Fibroblast of skin of abdomen (primary cell): ENCODE measurements around the gene ARID3C. TPM values are rescaled to one million over a fixed set of nuclear protein-coding genes. Genes with fewer than 3 reads are reported as not detected.

Experiments
- DNase-seq: peaks from one replicate; pipeline ENCODE4 v3.0.0-alpha.2; 2013
- polyA plus RNA-seq, 2 experiments: library from polyadenylated mRNA; unstranded; fragments of 120-200 nt; gene quantifications; one replicate each; pipeline ENCODE4 v1.2.1, GENCODE V29; 2013; ENCODE audit not compliant: insufficient read length in 2 of 2

The ARID3C gene, protein sequence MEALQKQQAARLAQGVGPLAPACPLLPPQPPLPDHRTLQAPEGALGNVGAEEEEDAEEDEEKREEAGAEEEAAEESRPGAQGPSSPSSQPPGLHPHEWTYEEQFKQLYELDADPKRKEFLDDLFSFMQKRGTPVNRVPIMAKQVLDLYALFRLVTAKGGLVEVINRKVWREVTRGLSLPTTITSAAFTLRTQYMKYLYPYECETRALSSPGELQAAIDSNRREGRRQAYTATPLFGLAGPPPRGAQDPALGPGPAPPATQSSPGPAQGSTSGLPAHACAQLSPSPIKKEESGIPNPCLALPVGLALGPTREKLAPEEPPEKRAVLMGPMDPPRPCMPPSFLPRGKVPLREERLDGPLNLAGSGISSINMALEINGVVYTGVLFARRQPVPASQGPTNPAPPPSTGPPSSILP
- 0.09 TPM for polyA plus RNA-seq (2013, experiment 1 of 2; ENCODE audit: insufficient read length)
- polyA plus RNA-seq (2013, experiment 2 of 2; ENCODE audit: insufficient read length): 0.15 TPM

DNA sequence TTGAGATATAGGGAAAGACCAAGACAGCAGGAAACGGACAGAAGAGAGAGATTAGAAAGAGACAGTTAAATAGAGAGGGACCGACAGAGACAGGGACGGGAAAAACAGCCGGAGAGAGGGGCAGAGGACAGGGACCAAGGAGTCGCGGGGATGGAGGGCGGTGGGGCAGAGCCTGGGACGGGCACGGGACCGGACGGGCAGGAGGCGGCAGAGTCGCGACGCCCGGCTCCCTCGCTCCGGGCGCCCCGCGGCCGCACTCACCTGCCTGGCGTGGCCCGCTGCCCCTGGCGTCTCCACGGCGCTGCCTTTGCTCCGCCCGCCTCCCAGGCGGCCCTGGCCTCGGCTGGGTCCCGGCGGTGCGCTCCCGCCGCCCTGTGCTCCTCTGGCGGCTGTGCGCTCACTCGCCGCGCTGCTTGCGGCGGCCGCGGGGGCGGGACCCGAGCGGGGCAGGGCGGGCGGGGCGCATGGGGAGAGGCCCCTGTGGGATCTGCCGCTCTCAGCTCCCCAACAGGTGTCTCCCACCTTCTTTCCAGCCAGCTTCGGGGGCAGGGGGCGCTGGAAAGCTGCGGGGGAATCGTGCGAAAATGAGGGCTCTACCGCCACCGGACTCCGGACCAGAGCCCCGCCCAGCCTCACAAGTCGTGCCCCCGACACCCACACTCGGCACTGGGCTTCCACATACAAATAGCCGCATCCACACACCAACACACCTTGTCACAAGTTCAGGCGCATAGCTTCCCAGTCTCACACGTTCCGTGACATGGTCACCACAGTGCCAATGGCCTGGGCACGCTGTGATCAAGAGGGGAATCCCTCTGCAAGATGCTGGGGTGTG is at the start of gene ARID3C:
TSS of gene ARID3C (minus strand) at position 411 of the 835 bp plus-strand sequence. CDS start 1,052 bp downstream, outside the sequence.
- DNase-seq: no peak

DNA sequence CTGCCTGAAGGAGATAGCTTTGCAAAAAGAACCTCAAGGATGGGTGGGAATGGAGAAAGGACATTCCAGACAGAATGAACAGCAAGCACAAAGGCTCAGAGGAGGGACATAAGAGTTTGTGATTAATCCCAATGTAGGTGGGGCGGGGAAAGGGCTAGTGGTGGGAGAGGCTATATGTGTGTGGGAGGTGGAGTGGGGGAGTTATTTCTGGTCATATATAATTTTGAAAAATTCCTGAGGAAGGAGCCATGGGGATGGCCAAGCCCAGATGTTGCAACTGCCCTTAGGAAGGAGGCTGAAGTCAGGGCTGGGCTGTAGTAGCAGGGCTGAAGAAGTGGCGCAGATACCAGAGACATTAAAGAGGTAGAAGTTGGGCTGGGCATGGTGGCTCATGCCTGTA is 47.0 kb upstream of the ARID3C start:
- DNase-seq: no peak

DNA sequence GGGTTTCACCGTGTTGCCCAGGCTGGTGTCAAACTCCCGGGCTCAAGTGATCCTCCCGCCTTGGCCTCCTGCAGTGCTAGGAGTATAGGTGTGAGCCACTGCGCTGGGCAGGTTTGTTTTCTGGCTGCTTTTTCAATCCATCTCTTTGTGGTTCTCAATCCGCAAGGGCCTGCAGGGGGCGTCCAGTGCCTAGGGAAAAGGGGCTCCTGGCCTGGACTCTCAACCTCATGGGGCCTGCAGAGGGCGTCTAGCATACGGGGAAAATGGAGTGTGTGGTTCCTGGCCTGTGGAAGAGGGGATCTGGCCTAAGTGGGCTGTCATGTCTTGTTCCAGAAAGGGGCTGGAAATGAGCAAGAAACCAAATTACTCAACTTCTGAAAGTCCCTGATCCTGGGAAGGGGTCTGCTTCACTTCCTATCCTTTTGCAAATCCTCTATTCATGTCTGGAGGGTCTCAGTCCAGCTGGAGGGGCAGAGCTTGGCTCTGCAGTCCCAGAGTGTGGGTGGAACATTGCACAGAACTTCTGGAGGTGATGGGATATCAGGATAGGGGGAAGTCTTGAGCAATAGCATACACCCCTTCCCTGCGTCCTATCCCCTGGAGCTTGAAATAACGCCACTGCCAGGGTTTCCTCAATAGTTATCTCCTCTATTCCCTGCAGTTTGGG is 46.3 kb upstream of the ARID3C start:
- DNase-seq: peak; percentile 68

DNA sequence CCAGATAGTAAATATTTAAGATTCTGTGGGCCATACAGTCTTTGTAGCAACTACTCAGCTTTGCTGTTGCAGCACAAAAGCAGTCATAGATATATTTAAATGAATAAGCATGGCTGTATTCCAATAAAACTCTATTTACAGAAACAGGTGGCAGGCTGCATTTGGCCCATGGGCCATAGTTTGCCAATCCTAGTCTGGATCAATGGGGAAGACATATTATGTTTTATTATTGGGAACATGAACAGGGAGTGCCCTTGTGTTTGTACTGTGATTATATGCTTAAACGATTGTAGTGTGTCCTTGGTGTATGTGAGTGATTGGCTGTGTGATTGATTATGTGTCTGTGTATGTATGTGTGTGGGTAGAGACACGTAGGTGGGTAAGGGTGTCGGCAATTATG is 45.6 kb upstream of the ARID3C start:
- DNase-seq: no peak

DNA sequence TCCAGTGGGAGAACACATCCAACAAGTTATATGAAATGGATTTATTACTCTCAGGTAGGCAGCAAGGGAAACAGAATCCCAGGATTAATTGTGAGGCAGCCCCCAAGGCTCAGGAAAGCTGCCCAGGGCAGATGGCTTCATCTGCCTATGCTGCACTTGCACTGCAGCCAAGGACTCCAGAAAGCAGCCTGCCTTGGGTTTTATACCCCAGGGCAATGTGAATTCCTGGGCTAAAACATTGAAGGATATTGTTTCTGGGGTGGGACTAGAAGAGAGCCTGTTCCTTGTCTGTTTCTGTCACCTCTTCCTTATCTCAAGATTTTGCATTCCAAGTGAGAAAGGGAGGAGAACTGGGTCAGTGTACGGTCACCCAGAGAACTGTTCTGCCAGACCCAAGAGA is 42.4 kb upstream of the ARID3C start:
- no peak for DNase-seq

DNA sequence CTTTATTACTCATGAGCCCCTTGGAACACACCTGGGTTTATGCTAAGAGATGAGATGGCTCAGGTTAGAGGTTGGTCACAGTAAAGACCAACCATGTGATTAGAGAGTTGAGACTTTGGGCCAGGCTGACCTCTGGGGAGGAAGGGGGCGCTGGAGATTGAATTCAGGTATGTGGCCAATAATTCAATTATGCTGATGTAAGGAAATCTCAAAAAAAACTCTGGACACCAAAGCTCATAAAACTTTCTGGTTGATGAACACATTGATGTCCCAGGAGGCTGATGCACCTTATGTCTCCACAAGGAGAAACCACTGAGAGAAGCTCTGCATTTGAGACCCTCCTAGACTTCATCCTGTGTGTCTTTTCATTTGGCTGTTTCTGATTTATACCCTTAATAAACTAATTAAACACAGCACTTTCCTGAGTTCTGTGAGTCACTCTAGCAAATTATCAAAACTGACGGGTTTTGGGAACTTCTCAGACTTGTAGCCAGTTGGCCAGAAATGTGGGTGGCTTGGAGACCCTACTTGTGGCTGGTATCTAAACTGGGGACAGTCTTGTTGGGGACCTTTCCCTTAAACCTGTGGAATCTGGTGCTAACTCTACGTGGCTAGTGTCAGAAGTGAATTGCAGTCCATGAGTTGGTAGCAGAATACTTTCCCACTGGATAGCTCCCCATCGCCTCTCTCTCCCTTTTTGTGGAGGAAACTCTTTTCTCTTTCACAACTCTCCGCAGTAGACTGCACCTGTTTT is 41.1 kb upstream of the ARID3C start:
- DNase-seq: no peak

DNA sequence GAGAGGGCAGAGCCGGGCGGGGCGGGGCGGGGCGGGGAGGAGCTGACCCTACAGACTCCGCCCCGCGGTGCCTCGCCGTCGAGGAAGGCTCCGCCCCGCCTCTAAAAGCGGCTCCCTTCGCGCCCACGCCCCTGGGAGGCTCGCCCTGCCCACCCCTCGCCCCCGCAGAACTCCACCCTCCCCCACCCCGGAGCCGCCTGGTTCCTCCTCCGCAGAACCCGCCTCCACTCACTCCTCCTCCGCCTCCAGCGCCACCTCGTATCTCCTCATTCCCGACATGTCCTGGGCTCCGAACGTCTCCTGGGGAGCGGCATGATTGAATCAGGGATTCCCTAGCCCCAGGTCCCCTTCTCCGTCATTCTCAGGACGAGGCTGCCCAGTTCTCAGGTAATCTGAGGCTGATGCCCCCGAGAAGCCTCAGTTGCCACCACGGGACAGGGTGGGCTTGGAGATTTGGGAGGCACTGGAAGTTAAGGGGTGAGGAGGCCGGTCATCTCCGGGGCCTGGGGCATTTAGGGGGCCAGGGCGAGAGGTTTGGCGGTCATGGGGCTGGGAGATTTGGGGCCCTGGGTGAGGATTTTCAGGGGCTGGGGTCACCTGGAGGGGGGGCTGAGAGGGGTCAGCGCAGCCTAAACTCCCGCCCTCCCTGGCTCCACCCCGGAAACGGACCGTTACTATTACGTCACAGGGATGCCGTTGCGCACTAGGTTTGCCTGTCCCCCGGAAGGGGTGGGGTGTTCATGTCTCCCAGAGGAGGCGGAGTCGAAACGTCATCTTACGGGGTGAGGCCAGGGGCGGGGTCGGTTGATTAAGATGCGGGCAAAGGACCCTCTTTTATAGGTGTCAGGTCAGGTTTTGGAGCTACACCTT is 36.8 kb upstream of the ARID3C start:
- DNase-seq: peak; percentile 95

DNA sequence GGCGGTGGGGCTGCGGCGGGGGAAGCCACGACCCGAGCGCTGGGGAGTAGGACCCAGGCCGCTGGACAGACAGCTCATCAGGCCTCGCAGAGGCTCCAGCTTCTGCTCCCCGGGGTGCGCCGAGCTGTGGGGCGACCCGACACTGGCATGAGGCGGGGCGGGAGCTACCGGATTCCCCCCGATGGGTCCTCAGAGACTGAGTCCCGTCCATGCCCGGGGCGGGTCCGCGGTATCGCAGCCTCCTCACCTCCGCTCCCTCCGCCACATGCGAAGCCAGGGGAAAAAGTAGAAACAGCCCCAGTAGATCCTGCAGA is 36.2 kb upstream of the ARID3C start:
- DNase-seq: no peak

DNA sequence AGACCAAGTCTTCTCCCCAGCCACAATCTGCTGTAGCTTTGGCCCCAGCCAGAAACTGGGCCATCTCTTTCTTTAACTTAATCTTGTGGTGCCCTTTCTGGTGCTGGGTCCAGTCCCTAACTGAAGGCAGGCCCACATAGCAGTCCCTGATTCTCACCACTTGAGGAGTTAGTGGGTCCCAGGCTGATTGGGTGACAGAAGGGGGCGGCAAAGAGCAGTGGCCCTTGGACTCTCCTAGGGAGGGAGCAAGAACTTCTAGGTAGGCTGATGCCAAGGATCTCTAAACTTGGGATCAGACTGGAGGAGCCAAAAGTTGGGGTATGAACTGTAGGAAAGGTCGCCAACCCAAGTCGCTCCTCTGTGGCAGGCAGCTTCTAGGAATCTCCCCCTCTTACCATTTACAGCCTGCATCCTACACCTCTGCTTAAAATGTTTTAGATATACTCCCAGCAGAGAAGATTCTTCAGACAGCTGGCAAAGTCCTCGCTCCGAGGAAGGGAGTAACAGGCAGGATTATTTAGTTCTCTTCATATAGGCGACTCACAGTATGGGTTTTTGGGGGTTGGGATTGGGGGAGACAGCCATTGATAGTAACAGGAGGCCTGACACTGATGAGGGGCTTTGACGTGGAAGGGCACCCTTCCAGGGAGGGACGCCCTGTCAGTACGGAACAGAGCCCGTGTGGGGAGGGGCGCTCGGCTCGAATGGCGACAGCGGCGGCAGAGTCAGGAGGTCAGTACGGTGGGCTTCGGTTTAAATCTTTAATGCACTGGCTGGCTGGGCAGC is 35.6 kb upstream of the ARID3C start:
- DNase-seq: peak; percentile 64

DNA sequence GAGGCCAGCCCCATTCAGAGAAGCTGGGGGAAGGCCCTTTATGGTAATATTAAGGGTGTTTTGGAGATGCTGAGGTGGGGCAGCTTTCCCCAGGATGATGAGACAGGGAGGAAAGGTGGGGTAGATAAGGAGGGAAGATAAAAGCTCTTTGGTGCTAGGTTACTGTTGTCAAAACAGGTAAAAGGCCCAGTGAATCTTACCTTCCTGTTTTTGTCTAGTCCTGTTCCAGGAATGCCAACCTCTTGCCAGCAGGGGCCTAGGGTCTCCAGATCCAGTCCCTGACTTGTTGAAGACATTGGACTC is 34.4 kb upstream of the ARID3C start:
- no peak for DNase-seq

DNA sequence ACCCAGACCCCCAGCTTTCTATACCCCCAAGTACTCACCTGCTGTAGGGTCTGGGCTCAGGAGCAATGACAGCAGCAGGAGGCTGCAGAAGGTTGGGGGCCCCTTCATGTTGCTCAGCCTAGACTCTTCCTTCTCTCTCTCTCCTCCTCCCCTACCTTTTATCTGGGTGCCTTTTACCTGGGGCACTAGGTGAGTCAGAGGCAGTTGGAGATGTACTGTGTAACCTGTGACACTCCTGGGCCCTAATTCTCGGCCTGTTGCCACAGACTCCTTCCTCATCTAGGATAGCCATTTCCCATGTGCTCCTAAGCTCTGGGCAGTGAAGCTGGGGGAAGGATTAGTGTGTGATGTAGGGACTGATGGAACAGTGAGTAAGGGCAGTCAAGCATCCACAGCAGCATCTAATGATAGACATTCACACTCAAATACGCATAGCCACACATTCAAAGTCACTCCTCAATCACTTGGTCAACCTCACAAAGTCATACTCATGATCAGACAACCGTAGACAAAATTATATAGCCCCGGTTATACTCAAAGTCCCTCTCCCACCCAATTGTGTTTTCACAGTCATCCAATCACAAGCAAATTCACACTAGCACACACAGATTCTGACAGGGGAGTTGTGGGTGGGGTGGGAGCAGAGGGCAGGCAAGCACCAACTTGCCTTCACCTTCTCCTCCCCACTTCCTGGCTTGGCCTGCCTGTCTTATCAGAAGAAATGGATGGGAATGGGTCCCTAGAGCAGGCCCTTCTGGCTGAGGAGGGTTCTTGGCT is 33.8 kb upstream of the ARID3C start, which contains the start of gene CCL27:
TSS of gene CCL27 (minus strand) at position 132 of the 777 bp plus-strand sequence. CDS start at position 108, 24 bp downstream.
- no peak for DNase-seq

DNA sequence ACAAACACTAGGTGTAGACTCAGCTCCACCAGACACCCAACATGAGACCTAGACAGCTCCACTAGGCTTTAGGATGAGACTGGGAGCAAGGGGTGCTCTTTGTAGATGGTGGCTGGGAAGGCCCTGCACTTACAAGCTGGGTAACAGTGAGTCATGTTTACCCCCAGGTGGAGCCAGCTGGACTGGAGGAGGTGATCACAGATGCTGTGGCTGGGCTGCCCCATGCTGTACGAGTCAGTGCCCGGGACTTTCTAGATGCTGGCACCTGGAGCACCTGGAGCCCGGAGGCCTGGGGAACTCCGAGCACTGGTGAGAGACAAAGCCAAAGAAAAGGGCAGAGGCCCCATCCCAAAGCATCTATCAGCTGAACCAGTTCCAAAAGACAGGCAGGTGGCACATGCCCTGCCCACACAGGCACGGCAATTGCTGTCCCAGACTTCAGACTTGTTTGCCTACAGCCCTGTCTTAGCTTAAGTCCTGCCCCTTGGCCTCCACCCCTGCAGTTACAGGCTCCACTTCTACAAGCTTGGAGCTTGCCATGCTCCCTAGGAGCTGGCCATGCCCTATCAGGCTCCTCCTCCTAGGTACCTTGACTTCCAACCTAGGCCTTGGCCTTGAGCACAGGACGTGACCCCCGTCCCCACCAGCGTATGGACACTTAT is 30.9 kb upstream of the ARID3C start:
- DNase-seq: no peak

DNA sequence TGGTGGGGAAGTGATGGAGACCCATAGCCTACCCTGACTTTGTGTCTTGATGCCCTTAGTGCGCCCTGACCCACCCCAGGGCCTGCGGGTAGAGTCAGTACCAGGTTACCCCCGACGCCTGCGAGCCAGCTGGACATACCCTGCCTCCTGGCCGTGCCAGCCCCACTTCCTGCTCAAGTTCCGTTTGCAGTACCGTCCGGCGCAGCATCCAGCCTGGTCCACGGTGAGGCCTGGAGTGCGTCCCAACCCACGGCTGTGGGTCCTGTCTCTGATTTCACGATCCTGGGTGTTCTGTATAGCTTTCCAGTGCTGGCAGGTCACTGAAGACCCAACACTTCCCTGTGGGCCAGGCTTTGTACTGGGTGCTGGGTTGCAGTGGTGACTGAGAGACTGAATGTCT is 29.6 kb upstream of the ARID3C start:
- no peak for DNase-seq

DNA sequence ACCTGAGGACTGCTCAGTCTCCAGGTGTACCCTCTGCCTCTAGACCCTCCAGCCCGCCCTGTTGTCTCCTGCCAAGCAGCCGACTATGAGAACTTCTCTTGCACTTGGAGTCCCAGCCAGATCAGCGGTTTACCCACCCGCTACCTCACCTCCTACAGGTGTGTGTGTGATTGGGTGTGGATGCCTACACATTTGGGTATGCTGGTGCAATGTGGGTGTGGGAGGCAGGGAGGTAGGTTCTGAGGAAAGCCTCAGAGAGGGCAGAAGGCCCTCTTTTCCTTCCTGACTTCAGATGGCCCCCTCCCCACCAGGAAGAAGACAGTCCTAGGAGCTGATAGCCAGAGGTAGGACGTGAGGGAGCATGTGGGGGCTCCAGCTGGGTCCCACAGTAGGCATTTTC is 28.1 kb upstream of the ARID3C start:
- no peak for DNase-seq

DNA sequence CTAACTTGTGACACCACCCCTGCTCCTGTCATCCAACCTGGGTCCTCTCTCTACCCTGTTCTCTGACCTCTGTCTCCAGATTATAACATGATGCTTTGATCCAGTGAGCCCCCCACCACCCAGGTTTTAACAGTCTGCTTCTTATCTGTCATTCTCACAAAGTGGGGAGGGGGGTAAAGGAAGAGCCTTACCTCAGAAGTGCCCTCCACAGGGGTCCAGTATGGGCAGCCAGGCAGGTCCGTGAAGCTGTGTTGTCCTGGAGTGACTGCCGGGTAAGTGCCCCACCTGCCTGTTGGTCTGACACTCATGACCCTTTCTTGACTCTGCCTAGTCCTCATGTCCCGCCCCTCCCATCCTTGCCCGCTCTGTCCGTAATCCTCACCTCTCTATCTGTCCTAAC is 26.5 kb upstream of the ARID3C start:
- DNase-seq: no peak

DNA sequence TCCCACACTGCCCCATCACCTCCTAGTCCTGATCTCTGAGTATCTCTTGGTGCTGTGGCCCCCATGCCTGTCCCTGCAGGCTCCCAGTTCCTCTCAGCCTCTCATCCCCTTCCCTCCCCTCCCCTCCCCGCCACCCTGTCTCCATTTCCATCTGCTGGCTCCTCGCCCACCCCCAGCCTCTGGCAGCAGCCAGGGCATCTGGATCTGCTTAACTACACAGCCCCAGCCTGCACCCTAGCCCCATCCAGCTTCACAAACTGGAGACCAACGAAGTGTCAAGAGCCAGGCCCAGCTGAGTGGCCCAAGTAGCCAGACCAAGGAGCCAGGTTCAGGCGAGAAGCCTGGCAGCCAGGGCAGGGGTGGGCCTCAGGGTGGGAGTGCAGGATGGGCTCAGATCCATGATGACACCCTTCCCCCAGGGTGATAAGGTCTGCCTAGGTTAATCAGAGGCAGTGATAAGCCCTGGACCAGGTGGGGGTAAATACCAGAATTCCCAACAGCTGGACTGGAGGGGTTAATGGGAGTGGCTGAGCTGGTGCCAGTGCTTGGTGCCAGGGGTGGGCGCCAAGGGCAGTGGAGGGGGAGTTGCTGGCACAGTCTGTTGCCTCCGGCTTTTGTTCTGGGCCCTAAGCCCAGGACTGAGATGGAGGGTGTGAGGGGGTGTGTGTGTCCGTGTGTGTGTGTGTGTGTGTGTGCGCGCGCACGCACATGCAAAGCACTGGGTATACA is 25.6 kb upstream of the ARID3C start:
- peak; percentile 88 for DNase-seq

DNA sequence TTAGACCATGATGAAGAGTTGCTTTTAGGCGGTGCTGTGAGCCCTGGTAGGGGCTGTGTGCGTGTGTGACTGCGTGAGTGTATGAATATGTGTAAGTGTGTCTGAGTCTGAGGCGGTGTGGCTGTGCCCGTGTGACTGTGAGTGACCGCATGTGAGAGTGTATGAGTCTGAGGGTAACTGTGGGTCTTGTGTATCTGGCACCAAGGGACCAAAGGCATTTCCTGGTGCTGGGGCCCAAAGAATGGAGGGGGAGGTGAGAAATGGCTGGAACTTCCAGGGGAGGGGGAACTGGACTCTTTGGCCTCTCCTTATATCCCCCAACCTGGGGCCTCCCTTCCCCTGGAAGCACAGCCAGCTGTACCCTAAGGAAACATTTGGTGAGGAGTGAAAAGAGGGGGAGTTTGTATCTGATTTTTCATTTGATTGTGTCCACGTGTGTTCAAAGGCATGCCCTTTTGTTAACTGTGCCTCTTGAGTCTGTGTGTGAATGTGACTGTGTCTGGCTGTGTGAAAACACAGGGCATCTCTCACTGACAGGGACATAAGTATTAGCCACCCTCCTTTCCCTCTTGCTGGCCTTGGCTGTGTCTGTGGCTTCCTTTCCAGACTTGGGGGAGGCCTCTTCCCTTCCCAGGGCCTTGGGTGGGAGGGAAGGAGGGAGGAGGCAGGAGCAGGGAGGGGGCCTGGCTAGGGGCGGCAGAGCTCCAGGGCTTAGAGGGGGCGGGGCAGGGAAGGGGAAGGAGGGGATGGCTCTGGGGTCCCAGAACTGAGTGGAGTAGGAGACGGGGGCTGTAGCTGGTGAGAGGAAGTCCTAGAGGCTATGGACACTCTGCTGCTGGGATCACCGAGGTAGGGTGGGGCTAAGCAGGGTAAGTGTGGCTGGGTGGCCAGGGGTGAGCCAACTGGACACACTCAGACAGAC is 24.5 kb upstream of the ARID3C start:
- DNase-seq: peak; percentile 68
